Ectodermal cell (in vitro differentiated cells): Measurements from ENCODE around the gene ANKRD10.

Experiments
- H3K27ac ChIP-seq: 2 replicates; pipeline ENCODE4 v1.7.0; 2013; ENCODE audit warnings: mild to moderate bottlenecking, low read depth, low read length; ENCODE audit not compliant: insufficient read depth, poor library complexity, severe bottlenecking
- H3K27me3 ChIP-seq: 2 replicates; pipeline ENCODE4 v1.7.0; 2013; ENCODE audit warnings: mild to moderate bottlenecking, low read length; ENCODE audit not compliant: insufficient read depth, control insufficient read depth, poor library complexity, severe bottlenecking
- H3K36me3 ChIP-seq: one replicate; pipeline ENCODE4 v1.7.0; 2013; ENCODE audit warnings: low read length; ENCODE audit not compliant: control insufficient read depth, insufficient read depth
- H3K4me1 ChIP-seq: one replicate; pipeline ENCODE4 v1.7.0; 2013; ENCODE audit warnings: low read length; ENCODE audit not compliant: control insufficient read depth, insufficient read depth
- H3K4me3 ChIP-seq: 2 replicates; pipeline ENCODE4 v1.7.0; 2013; ENCODE audit warnings: low read depth, low read length, control low read depth; ENCODE audit not compliant: insufficient read depth
- H3K9me3 ChIP-seq: 2 replicates; pipeline ENCODE4 v1.7.0; 2013; ENCODE audit warnings: mild to moderate bottlenecking, low read length, moderate library complexity; ENCODE audit not compliant: control insufficient read depth
- WGBS, 2 experiments: methylation state at CpG; one replicate each; pipeline ENCODE4 v1.1.7; 2013; ENCODE audit warnings: missing lambda C conversion rate in 2 of 2; 5-methylcytosine and 5-hydroxymethylcytosine counted together

ANKRD10 gene

DNA sequence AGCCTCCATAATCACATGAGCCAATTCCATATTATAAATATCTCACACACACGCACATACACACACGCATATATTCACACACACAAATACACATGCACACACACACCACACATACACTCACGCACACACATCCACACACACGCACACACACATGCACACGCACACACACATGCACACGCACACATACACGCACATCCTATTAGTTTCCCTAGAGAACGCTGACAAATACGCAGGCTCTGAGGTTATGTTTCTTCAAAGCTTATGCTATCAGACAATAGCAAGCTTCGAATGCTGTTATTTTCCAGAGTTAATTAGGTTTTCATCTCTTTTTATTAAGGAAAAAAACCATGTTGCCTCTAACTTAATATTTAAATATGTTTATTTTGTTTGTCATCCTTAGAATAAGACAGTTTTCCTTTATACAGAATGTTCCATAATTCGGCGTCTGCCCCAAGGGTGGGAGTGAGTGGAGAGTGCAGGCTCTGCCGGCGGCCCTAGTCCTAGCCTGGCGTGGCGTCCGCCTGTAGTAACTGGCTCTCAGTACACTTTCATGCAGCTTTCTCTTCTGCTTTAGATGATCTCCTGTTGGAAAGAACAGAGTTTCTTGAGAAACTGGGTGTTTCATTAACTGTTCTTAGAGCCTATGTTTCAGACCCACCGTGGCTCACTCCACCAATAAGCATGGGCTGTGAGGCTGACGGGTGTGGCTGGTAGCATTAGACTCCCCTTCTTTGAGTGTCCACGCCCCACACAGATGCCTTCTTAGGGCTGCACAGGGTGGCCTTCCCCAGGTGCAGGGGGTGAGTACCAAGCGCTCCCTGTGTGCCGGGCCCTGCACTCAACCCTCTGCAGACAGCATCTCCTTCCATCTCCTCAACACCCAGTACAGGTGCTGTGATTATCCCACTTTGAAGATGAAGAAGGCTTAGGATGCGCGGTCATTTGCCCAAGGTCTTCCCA, 30.4 kb upstream of the ANKRD10 start:
- Histone ChIP-seq H3K36me3 (no peaks in the 10 kb centered on the region), H3K4me1 (no peaks in the 10 kb centered on the region), H3K4me3 (no peak overlapping the region), H3K9me3 (no peaks in the 10 kb centered on the region), H3K27me3 (no peaks in the 10 kb centered on the region), H3K27ac (no peak overlapping the region)
- 91 to 92% methylated on average over 24 of the region's 24 CpGs for WGBS, 2 experiments

DNA sequence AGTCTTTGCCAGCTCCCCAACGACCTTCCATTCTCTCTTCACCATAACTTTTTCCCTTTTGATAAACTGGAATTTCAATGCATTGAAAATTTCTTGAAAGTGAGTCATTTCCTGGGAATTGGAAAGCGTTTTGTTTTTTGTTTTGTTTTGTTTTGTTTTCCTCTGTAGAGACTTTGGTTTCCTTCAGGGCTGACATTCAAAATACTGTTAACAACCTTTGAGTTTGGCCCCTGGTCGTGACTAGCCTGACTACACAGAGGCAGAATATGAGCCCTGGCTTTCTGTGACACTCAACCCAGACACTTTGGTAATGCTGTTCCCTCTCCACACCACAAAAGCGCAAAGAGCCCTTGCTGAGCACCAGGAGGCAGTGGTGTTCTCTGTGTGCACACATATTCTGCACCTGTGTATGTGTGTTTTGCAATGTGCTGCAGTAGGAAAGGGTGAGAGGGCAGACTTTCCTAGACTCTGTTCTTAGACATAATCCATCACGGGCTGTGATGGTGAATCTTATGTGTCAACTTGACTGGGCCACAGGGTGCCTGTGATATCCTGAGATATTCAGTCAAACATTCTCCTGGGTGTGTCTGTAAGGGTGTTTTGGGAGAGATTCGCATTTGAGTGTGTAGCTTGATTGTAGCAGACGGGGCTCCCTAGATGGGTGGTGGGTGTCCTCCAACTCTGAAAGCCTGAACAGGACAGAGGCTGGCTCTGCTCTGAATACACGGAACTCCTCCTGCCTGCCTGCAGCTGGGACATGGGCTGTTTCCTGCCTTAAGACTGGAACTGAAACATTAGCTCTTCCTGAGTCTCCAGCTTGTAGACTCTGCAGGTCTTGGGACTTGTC, 29.5 kb upstream of the ANKRD10 start:
- Histone ChIP-seq H3K27ac (no peak overlapping the region), H3K9me3 (no peaks in the 10 kb centered on the region), H3K4me3 (no peak overlapping the region), H3K36me3 (no peaks in the 10 kb centered on the region), H3K27me3 (no peaks in the 10 kb centered on the region), H3K4me1 (no peaks in the 10 kb centered on the region)
- WGBS, 2 experiments = 62 to 65% methylated on average over 8 of the region's 8 CpGs

DNA sequence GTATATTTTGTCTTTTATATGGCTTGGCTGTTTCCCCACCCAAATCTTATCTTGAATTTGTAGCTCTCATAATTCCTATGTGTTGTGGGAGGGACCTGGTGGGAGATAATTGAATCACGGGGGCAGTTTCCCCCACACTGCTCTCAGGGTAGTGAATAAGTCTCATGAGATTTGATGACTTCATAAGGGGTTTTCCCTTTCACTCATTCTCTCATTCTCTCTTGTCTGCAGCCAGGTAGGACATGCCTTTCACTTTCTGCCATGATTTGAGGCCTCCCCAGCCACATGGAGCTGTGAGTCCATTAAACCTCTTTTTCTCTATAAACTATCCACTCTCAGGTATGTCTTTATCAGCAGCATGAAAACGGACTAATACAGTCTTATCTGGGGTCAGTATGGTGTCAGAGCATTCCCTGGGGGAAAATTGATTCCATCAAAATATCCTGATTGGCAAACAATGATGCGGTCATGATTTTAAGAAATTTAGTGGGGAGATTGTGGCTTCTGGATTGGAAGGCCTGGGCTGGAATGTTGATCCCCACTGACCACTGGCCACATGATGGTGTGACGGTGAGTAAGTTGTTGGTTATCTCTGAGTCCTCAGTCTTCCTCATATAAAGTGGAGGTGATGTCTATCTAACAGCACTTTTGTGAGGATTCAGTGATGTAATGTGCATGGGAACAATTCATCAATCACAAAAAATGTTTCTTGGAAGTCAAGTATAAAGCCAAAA, 27.5 kb upstream of the ANKRD10 start:
- H3K4me1 ChIP-seq = no peaks in the 10 kb centered on the region
- no peak overlapping the region for H3K4me3 ChIP-seq
- WGBS, 2 experiments = 87 to 94% methylated on average over 4 of the region's 4 CpGs
- H3K36me3 ChIP-seq = no peaks in the 10 kb centered on the region
- H3K27me3 ChIP-seq = no peaks in the 10 kb centered on the region
- H3K9me3 ChIP-seq = no peaks in the 10 kb centered on the region
- H3K27ac ChIP-seq = no peak overlapping the region

DNA sequence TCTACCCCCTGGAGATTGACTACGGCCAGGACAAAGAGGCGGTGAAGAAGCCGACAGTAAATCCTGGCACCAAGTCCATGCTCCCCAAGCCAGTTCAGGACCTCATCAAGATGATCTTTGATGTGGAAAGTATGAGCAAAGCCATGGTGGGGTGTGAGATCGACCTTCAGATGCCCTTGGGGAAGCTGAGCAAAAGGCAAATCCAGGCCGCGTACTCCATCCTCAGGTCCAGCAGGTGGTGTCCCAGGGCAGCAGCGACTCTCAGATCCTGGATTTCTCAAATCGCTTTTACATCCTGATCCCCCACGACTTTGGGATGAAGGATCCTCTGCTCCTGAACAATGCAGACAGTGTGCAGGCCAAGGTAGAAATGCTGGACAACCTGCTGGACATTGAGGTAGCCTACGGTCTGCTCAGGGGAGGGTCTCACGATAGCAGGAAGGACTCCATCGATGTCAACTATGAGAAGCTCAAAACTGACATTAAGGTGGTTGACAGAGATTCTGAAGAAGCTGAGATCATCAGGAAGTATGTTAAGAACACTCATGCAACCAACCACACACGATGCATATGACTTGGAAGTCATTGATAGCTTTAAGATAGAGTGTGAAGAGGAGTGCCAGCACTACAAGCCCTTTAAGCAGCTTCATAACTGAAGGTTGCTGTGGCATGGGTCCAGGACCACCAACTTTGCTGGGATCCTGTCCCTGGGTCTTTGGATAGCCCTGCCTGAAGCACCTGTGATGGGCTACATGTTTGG, 24.0 kb upstream of the ANKRD10 start:
- 85% methylated on average over 13 of the region's 13 CpGs for WGBS, 2 experiments
- H3K36me3 ChIP-seq = no peaks in the 10 kb centered on the region
- H3K4me3 ChIP-seq = no peak overlapping the region
- no peaks in the 10 kb centered on the region for H3K9me3 ChIP-seq
- H3K27ac ChIP-seq = no peak overlapping the region
- H3K27me3 ChIP-seq = no peaks in the 10 kb centered on the region
- no peaks in the 10 kb centered on the region for H3K4me1 ChIP-seq

DNA sequence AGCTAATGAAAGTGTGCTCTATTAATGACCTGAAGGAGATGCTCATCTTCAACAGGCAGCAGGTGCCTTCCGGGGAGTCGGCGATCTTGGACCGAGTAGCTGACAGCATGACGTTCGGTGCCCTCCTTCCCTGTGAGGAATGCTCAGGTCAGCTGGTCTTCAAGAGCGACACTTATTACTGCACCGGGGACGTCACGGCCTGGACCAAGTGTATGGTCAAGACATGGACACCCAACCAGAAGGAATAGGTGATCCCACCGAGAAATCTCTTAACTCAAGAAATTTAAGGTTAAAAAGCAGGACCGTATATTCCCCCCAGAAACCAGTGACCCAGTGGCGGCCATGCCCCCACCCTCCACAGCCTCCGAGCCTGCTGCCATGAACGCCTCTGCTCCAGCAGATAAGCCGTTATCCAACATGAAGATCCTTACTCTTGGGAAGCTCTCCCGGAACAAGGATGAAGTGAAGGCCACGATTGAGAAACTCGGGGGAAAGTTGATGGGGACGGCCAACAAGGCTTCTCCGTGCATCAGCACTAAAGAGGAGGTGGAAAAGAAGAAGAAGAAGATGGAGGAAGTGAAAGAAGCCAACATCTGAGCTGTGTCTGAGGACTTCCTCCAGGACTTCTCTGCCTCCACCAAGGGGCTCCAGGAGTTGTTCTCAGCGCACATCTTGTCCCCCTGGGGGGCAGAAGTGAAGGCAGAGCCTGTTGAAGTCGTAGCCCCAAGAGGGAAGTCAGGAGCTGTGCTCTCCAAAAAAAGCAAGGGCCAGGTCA, 22.8 kb upstream of the ANKRD10 start:
- Histone ChIP-seq H3K36me3 (no peaks in the 10 kb centered on the region), H3K4me1 (no peaks in the 10 kb centered on the region), H3K9me3 (peaks cover 5% of the 10 kb centered on the region), H3K4me3 (no peak overlapping the region), H3K27ac (no peak overlapping the region), H3K27me3 (no peaks in the 10 kb centered on the region)
- 94 to 95% methylated on average over 23 of the region's 23 CpGs for WGBS, 2 experiments

DNA sequence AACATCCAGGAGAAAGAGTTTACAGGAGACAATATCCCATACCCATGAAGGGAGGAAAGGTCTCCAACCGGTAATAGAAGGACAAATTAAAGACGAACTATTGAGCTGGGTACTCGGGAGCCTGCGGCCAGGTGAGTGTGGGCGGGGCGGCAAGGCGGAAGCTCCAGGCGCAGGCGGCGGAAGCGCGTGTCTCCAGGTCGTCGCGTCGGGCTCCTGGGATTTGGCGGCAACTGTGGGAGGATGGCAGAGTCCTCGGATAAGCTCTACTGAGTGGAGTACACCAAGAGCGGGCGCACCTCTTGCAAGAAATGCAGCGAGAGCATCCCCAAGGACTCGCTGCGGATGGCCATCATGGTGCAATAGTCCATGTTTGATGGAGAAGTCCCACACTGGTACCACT, 21.6 kb upstream of the ANKRD10 start:
- H3K9me3 ChIP-seq = peaks cover 5% of the 10 kb centered on the region
- no peaks in the 10 kb centered on the region for H3K27me3 ChIP-seq
- H3K4me1 ChIP-seq = no peaks in the 10 kb centered on the region
- H3K27ac ChIP-seq = no peak overlapping the region
- 96 to 98% methylated on average over 23 of the region's 23 CpGs for WGBS, 2 experiments
- H3K36me3 ChIP-seq = no peaks in the 10 kb centered on the region
- no peak overlapping the region for H3K4me3 ChIP-seq

DNA sequence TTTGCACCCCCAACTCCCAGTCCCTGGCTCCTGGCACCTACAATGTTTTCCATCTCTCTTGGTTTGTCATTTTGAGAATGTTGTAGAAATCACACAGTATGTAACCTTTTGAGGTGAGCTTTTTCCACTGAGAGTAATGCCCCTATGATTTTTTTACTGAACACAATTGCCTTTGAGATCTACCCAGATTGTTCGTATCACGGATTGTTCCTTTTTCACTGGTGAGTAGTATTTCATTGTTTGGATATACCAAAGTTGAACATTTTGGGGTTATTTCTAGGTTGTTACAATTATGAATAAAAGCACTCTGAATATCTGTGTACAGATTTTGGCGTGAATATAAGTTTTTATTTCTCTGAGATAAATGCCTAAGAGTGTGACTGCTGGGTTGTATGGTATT, 17.7 kb upstream of the ANKRD10 start:
- no peaks in the 10 kb centered on the region for H3K27me3 ChIP-seq
- peaks cover 5% of the 10 kb centered on the region for H3K9me3 ChIP-seq
- 94 to 95% methylated on average over 3 of the region's 3 CpGs for WGBS, 2 experiments
- H3K27ac ChIP-seq = no peak overlapping the region
- no peaks in the 10 kb centered on the region for H3K4me1 ChIP-seq
- H3K36me3 ChIP-seq = no peaks in the 10 kb centered on the region
- no peak overlapping the region for H3K4me3 ChIP-seq

DNA sequence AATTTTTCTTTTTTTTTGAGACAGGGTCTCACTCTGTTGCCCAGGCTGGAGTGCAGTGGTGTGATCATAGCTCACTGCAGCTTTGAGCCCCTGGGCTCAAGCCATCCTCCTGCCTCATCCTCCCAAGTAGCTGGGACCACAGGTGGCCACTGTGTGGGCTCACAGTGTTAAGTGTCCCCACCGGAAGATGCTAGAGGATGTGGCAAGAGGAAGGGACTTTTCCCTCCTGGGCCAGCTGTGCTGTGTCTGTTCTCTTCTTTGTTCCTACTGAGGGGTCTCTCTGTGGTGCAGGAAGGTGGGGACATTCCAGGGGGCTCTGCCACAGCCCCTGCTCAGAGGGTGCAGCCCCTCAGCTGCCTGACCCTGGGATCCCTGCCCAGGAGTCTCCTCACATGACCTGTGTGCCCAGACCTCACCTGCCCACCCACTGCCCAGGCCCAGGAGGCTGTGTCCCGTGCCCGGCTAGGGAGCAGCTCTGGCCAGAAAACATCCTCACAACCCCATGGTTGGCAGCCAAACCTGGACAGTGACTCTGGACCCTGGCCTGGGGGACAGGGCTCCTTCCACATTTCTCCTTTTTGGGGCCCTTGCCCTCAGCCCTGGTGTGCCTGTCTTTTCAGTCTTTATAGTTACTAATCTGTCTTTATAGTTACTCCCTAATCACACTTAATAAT, 14.4 kb upstream of the ANKRD10 start:
- H3K4me1 ChIP-seq = no peaks in the 10 kb centered on the region
- WGBS, 2 experiments = 91 to 92% methylated on average over 3 of the region's 3 CpGs
- no peaks in the 10 kb centered on the region for H3K36me3 ChIP-seq
- H3K4me3 ChIP-seq = no peak overlapping the region
- no peaks in the 10 kb centered on the region for H3K27me3 ChIP-seq
- peaks cover 5% of the 10 kb centered on the region for H3K9me3 ChIP-seq
- no peak overlapping the region for H3K27ac ChIP-seq
